GM23248 (cell line): ENCODE measurements around the gene TGM3. TPM values are rescaled to one million over a fixed set of nuclear protein-coding genes. Genes with fewer than 3 reads are reported as not detected.

Experiments used
- DNase-seq: peaks from one replicate; pipeline ENCODE4 v3.0.0-alpha.2; 2015
- H2AFZ ChIP-seq: fragments of 200-600 bp; sonication (generic); 2 replicates; pipeline ENCODE4 v1.6.1; 2016; ENCODE audit warnings: antibody characterized with exemption
- H3F3A ChIP-seq: fragments of 200-600 bp; sonication (generic); 2 replicates; pipeline ENCODE4 v1.6.1; 2016; ENCODE audit warnings: mild to moderate bottlenecking, antibody characterized with exemption, mixed run types; ENCODE audit not compliant: insufficient read depth
- H3K27ac ChIP-seq: fragments of 200-600 bp; sonication (generic); 2 replicates; pipeline ENCODE4 v1.5.1; 2016; ENCODE audit warnings: mild to moderate bottlenecking
- H3K27me3 ChIP-seq: fragments of 200-600 bp; sonication (generic); replicated peaks from 2 replicates; pipeline ENCODE4 v1.6.1; 2016; ENCODE audit warnings: mild to moderate bottlenecking; ENCODE audit not compliant: insufficient read depth
- H3K36me3 ChIP-seq: fragments of 200-600 bp; sonication (generic); 2 replicates; pipeline ENCODE4 v1.6.1; 2016; ENCODE audit warnings: low read depth, mild to moderate bottlenecking
- H3K4me1 ChIP-seq: fragments of 200-600 bp; sonication (generic); 2 replicates; pipeline ENCODE4 v1.6.1; 2016; ENCODE audit warnings: mild to moderate bottlenecking; ENCODE audit not compliant: insufficient read depth
- H3K4me2 ChIP-seq: fragments of 200-600 bp; sonication (generic); one replicate; pipeline ENCODE4 v1.6.1; 2016; ENCODE audit warnings: mild to moderate bottlenecking; ENCODE audit not compliant: unreplicated experiment
- H3K4me3 ChIP-seq: fragments of 200-600 bp; sonication (generic); 2 replicates; pipeline ENCODE4 v1.5.1; 2016; ENCODE audit warnings: mild to moderate bottlenecking
- H3K79me2 ChIP-seq: fragments of 200-600 bp; sonication (generic); 2 replicates; pipeline ENCODE4 v1.6.1; 2016; ENCODE audit warnings: mild to moderate bottlenecking; ENCODE audit not compliant: insufficient read depth
- H3K9ac ChIP-seq: fragments of 200-600 bp; sonication (generic); 2 replicates; pipeline ENCODE4 v1.6.1; 2016; ENCODE audit warnings: mild to moderate bottlenecking
- H3K9me2 ChIP-seq: fragments of 200-600 bp; sonication (generic); 2 replicates; pipeline ENCODE4 v1.6.1; 2016; ENCODE audit warnings: mixed run types, mild to moderate bottlenecking, moderate library complexity; ENCODE audit not compliant: insufficient read depth
- H3K9me3 ChIP-seq: fragments of 200-600 bp; sonication (generic); one replicate; pipeline ENCODE4 v1.6.1; 2017; ENCODE audit warnings: low read depth
- H4K20me1 ChIP-seq: fragments of 200-600 bp; sonication (generic); 2 replicates; pipeline ENCODE4 v1.6.0; 2016; ENCODE audit not compliant: insufficient read depth
- EZH2 ChIP-seq: fragments of 200-600 bp; sonication (generic); IDR thresholded peaks from 2 replicates; pipeline ENCODE4 v1.6.1; 2018; ENCODE audit warnings: antibody characterized with exemption, mild to moderate bottlenecking; ENCODE audit not compliant: insufficient read depth, poor library complexity, severe bottlenecking
- EZH2phosphoT487 ChIP-seq: fragments of 200-600 bp; sonication (generic); IDR thresholded peaks from 2 replicates; pipeline ENCODE4 v1.6.1; 2018; ENCODE audit warnings: antibody characterized with exemption, moderate library complexity, mild to moderate bottlenecking, low read depth; ENCODE audit not compliant: insufficient read depth
- whole genome bisulfite sequencing, 2 experiments: methylation state at CpG; one replicate each; pipeline ENCODE4 v1.1.6; 2015 to 2017; ENCODE audit warnings: low lambda C conversion rate in 2 of 2, low coverage in 1 of 2; ENCODE audit errors: missing lambda C conversion rate in 2 of 2; 5-methylcytosine and 5-hydroxymethylcytosine counted together
- in situ Hi-C: fragments of 300-500 bp; cut with MboI; formaldehyde crosslinking; loops from 2 replicates; pipeline ENCODE4 v1.15.0; 2020
- polyA plus RNA-seq: library from polyadenylated mRNA; unstranded; fragments of >200 nt; fragmentation: Nextera tagmentation; extraction: Ambion mirVana; gene quantifications from 2 replicates; pipeline ENCODE4 v1.2.1, GENCODE V29; 2016
- total RNA-seq: library from RNA; depleted of rRNA; stranded (reverse); fragments of >200 nt; shearing (Covaris generic); gene quantifications from 2 replicates; pipeline ENCODE4 v1.2.3, GENCODE V29; 2014; rRNA removed

TGM3 gene
- total RNA-seq (0.11 TPM in 1 of 2 replicates, not detected in the other), polyA plus RNA-seq (0.14 and 0.25 TPM in 2 replicates)

- no peaks in the 10 kb centered on the region for H4K20me1 ChIP-seq
- no peak within 1 kb of the TSS for H2AFZ ChIP-seq
- no peak within 1 kb of the TSS for H3K9ac ChIP-seq
- no peaks in the 10 kb centered on the region for H3K36me3 ChIP-seq
- no peaks in the 10 kb centered on the region for H3K27me3 ChIP-seq
- 55 to 57% methylated on average over 13 of the region's 13 CpGs for WGBS, 2 experiments
- no peaks in the 10 kb centered on the region for H3K9me3 ChIP-seq
- H3K79me2 ChIP-seq = no peaks in the 10 kb centered on the region
- in situ Hi-C loops = no loop called here
- H3K4me2 ChIP-seq = no peak within 1 kb of the TSS
- H3K27ac ChIP-seq = no peak within 1 kb of the TSS
- H3K9me2 ChIP-seq = no peaks in the 10 kb centered on the region
- H3K4me3 ChIP-seq = no peak within 1 kb of the TSS
- no peak for DNase-seq
- H3K4me1 ChIP-seq = peaks cover 9% of the 10 kb centered on the region
- no peaks in the 10 kb centered on the region for H3F3A ChIP-seq
- no peak for TF ChIP-seq EZH2
- no peak for TF ChIP-seq EZH2phosphoT487
Observed at GRCh38 chr20:2295886-2296515, at the start of gene TGM3. TSS of gene TGM3 (plus strand) at chr20:2296001. CDS start at chr20:2296064, 63 bp downstream.

- Histone ChIP-seq H3K4me2 (no peak overlapping the region), H3K79me2 (no peaks in the 10 kb centered on the region), H3K4me1 (peaks cover 12% of the 10 kb centered on the region; the same call in 1 of the 2 replicates), H4K20me1 (no peaks in the 10 kb centered on the region), H2AFZ (no peak overlapping the region), H3K9me2 (no peaks in the 10 kb centered on the region), H3F3A (peaks cover 5% of the 10 kb centered on the region; the same call in 1 of the 2 replicates), H3K9me3 (no peaks in the 10 kb centered on the region), H3K27me3 (no peaks in the 10 kb centered on the region), H3K4me3 (no peak overlapping the region), H3K27ac (no peak overlapping the region), H3K9ac (no peak overlapping the region), H3K36me3 (no peaks in the 10 kb centered on the region)
- DNase-seq = peak; percentile 36
- 10 to 16% methylated on average over 3 of the region's 3 CpGs for WGBS, 2 experiments
- no peak for TF ChIP-seq EZH2
- TF ChIP-seq EZH2phosphoT487 = no peak
- in situ Hi-C loops = no loop called here
Observed at GRCh38 chr20:2246069-2246491, 49.7 kb upstream of the TGM3 start.

- Histone ChIP-seq H3K4me3 (no peak overlapping the region), H3K9me3 (no peaks in the 10 kb centered on the region), H3K27me3 (no peaks in the 10 kb centered on the region), H3K36me3 (no peaks in the 10 kb centered on the region), H3K79me2 (no peaks in the 10 kb centered on the region), H3K9me2 (no peaks in the 10 kb centered on the region), H3K4me1 (peaks cover 12% of the 10 kb centered on the region; the same call in 1 of the 2 replicates), H3K27ac (no peak overlapping the region), H3K4me2 (no peak overlapping the region), H3K9ac (no peak overlapping the region), H2AFZ (no peak overlapping the region), H4K20me1 (no peaks in the 10 kb centered on the region), H3F3A (peaks cover 5% of the 10 kb centered on the region; the same call in 1 of the 2 replicates)
- 91 to 92% methylated on average over 4 to 5 of the region's 5 CpGs for WGBS, 2 experiments
- TF ChIP-seq EZH2 (no peak), EZH2phosphoT487 (no peak)
- in situ Hi-C loops = no loop called here
- no peak for DNase-seq
Observed at GRCh38 chr20:2248837-2249236, 47.0 kb upstream of the TGM3 start.

- H3K4me1 ChIP-seq = peaks cover 12% of the 10 kb centered on the region; the same call in 1 of the 2 replicates
- H3K9me3 ChIP-seq = no peaks in the 10 kb centered on the region
- H3F3A ChIP-seq = peaks cover 5% of the 10 kb centered on the region; the same call in 1 of the 2 replicates
- 75 to 82% methylated on average over 3 of the region's 3 CpGs for WGBS, 2 experiments
- H2AFZ ChIP-seq = no peak overlapping the region
- no peak for DNase-seq
- no peak overlapping the region for H3K27ac ChIP-seq
- no peaks in the 10 kb centered on the region for H3K9me2 ChIP-seq
- H3K79me2 ChIP-seq = no peaks in the 10 kb centered on the region
- H3K36me3 ChIP-seq = no peaks in the 10 kb centered on the region
- TF ChIP-seq EZH2phosphoT487 (no peak), EZH2 (no peak)
- no peak overlapping the region for H3K9ac ChIP-seq
- no peaks in the 10 kb centered on the region for H3K27me3 ChIP-seq
- no peak overlapping the region for H3K4me2 ChIP-seq
- H4K20me1 ChIP-seq = no peaks in the 10 kb centered on the region
- no peak overlapping the region for H3K4me3 ChIP-seq
- in situ Hi-C loops = no loop called here
Observed at GRCh38 chr20:2249935-2250334, 45.9 kb upstream of the TGM3 start.
